Measurements from ENCODE around the gene PIGZ.

The PIGZ gene

GRCh38 chr3:196968233-196969133, at the start of gene PIGZ:
Gene PIGZ (minus strand): TSS chr3:196968833. CDS start chr3:196952031, 16,802 bp downstream.
- peak; percentile 76 to 77 for ATAC-seq

GRCh38 chr3:197017003-197017402, 48.4 kb upstream of the PIGZ start:
- no peak for ATAC-seq

- ATAC-seq, result no peak
These were observed 47.4 kb upstream of the PIGZ start for GRCh38 chr3:197015790-197016736.

- ATAC-seq, result no peak
These were observed 46.4 kb upstream of the PIGZ start for GRCh38 chr3:197014942-197015575.

- no peak for ATAC-seq
These were observed 45.4 kb upstream of the PIGZ start for GRCh38 chr3:197014024-197014423.

- no peak for ATAC-seq
These were observed 43.9 kb upstream of the PIGZ start for GRCh38 chr3:197012540-197012883.

GRCh38 chr3:197011780-197012539, 43.3 kb upstream of the PIGZ start:
- ATAC-seq, result no peak

GRCh38 chr3:197010556-197011351, 42.1 kb upstream of the PIGZ start:
- no peak for ATAC-seq

GRCh38 chr3:197009532-197010019, 40.9 kb upstream of the PIGZ start:
- ATAC-seq, result no peak

- ATAC-seq, result no peak
These were observed 40.0 kb upstream of the PIGZ start for GRCh38 chr3:197008436-197009209.

- ATAC-seq, result no peak
These were observed 39.3 kb upstream of the PIGZ start for GRCh38 chr3:197007953-197008352.

- ATAC-seq, result no peak
These were observed 38.8 kb upstream of the PIGZ start for GRCh38 chr3:197007296-197007940.

- no peak for ATAC-seq
These were observed 38.2 kb upstream of the PIGZ start for GRCh38 chr3:197006860-197007259.

GRCh38 chr3:197006446-197006845, 37.8 kb upstream of the PIGZ start:
- ATAC-seq, result no peak

- ATAC-seq, result no peak
These were observed 35.1 kb upstream of the PIGZ start for GRCh38 chr3:197003461-197004385.

- ATAC-seq, result peak; percentile 78 to 80
These were observed 34.2 kb upstream of the PIGZ start for GRCh38 chr3:197002701-197003454.

GRCh38 chr3:197001972-197002700, 33.5 kb upstream of the PIGZ start:
- no peak for ATAC-seq

Measured in activated CD4-positive, CD25-positive, alpha-beta regulatory T cell treated with anti-CD3 and anti-CD28 coated beads, Interleukin-2, amount 50 U/mL, for 24 hours (primary cell).